Left hindlimb (tissue), 1 donor: ENCODE data around the gene SPINT2.
"Not testable (repeated sequence)": the region's sequence is repeated elsewhere in the genome, so short reads cannot be mapped to it uniquely, and the experiment has no call there.

Experiments used
- DNase-seq: peaks from one replicate; pipeline ENCODE4 v3.0.0-alpha.2; 2018

Gene SPINT2

GRCh38 chr19:38243279-38243673, 21.1 kb upstream of the SPINT2 start:
- no peak for DNase-seq

- DNase-seq, result peak; percentile 72
Observed at GRCh38 chr19:38245826-38246498, 18.4 kb upstream of the SPINT2 start.

GRCh38 chr19:38247126-38247525, 17.2 kb upstream of the SPINT2 start:
- DNase-seq, result no peak

DNA sequence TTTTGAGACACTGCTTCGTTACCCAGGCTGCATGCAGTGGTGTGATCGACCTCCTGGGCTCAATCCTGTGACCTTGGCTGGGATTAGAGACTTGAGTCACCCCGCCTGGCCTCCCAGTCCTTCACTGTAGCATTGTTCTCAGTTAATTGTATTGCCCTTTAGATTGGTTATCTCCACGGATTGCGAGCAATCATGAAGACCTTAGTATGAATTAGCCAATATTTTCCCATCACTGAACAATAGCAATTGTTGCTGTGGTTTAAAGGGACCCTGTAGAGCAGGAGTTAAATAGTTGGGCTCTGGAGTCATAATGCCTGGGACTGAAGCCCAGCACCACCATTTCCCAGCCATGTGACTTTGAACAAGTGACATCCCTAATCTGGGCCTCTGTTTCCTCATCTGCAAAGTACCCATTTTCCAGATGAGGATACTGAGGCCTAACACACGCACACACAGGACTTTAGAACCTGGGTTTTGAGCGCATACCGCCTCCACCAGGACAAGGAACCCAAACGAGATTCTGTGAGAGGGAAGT, 16.6 kb upstream of the SPINT2 start:
- no peak for DNase-seq

GRCh38 chr19:38248421-38248820, 16.0 kb upstream of the SPINT2 start:
- no peak for DNase-seq

- no peak for DNase-seq
Observed at GRCh38 chr19:38250428-38250820, 13.9 kb upstream of the SPINT2 start.

GRCh38 chr19:38250821-38251563, 13.4 kb upstream of the SPINT2 start:
- peak; percentile 86 for DNase-seq

DNA sequence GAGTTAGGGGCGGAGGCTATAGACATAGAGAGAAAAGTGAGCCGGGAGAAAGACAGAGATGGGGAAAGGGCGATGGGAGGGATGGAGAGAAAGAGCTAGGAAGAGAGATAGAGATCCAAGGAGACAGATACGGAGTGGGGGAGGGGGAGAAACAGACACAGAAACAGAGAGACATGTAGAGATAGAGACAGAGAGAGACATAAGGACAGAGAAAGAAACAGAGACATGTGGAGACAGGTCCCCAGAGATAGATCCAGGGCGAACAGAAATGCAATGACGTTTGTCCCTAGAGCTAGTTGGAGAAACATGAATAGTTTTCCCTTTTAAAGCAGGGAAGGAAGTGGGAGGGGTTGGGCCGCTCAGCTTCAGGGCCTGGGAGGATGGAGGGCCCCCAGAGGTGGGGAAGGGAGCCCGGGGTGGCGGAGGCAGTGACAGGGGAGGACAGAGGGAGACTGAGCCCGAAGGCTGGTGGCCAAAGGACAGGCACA, 12.8 kb upstream of the SPINT2 start:
- DNase-seq, result peak; percentile 73

DNA sequence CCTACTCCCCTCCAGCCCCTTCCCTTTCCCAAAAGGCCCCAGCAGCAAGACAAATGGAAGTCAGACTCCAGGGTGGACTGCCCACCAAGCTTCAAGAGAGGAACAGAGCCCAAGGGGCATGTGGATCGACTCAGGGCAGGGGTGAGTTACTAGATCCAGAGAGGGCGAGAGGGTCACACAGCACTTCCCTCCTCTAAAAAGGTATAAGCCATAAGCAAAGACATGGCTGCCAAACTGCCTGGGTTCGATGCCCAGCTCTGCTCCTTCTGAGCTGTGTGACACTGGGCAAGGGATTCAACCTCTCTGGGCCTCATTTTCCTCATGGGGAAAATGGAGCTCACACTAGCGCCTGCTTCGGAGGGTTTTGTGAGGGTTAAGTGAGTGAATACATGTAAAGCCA, 12.0 kb upstream of the SPINT2 start:
- no peak for DNase-seq

DNA sequence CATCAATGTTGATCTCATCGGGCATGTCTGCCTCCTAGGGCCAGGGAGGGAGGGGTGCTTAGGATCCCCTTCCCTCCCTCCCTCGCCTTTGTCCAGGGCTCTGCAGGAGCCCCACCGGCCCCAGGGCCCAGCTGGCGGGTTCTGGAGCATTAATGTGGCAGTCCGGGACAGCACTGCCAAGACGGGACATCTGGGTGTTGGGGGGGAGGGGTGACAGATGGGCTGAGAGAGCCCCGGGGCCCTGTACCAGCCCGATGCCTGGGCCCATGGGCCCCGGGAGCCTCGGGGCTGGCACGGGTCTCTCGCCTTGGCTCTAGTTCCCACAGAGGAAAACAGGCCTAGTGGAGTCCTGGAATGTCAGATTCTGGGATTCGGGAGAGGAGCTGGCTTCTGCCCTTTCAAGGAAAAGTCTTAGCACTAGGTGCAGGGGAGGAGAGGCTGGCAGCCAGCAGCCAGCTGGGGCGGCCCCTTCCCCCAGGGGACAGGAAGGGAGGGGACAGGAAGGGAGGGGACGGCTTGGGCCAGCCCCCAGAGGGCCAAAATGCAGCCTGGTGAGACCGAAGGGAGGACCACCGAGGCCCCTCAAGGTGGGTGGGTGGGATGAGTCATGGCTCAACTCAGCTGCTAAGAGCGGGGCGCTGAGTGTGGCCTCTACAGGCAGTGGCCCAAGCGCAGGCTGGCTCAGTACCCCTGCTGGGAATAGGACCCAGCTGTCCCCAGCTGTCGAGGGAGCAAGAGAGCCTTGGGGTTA, 11.3 kb upstream of the SPINT2 start:
- peak; percentile 51 for DNase-seq

DNA sequence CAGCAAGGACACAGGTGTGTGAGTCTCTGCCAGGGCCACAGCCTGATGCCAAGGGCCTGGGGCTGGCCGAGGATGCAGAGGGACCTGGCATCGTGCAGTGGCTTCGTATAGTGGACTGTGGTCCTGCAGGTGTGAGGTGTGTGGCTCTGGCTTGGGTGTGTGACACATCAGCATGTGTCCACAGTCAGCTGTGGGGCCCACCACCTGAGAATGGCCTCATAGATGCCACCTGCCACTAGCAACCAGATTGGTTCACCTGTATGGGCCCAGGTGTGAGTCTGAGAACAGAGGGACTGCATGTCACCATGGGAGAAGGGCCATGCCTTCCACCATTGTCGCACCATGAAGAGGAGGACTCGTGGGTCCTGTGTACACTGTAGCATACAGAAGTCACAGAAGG, 10.6 kb upstream of the SPINT2 start:
- no peak for DNase-seq

DNA sequence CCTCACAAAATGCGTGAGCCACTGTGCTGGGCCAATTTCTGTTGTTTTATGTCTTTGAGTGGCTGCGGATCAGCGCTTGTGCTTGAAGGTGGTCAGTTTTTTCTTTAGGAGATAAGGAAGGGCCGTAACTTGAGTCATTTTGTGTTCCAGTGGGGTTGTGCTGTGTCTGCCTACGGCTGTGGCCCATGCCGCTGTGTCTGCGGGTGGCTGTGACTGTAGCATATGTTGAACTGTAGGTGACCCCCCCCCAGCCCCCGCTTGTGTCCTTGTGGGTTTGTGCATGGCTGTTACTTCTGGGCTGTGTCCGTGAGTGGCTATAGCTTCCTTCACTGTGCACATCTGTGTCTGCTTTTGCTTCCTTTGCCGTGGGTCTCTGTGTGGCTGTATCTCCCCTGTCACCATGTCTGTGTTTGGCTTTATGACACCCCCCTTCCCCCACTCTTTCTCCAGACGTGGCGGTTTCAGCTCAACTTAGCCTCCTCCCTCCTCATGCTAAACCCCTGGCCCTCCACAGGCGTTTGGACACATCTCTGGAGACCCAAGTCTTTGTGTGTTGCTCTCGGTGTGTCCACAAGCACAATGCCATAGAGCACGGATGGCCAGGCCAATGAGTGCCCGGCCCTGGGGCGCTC, 8.9 kb upstream of the SPINT2 start:
- DNase-seq, result peak; percentile 52

GRCh38 chr19:38261942-38262341, 2.4 kb upstream of the SPINT2 start:
- not testable (repeated sequence) for DNase-seq

DNA sequence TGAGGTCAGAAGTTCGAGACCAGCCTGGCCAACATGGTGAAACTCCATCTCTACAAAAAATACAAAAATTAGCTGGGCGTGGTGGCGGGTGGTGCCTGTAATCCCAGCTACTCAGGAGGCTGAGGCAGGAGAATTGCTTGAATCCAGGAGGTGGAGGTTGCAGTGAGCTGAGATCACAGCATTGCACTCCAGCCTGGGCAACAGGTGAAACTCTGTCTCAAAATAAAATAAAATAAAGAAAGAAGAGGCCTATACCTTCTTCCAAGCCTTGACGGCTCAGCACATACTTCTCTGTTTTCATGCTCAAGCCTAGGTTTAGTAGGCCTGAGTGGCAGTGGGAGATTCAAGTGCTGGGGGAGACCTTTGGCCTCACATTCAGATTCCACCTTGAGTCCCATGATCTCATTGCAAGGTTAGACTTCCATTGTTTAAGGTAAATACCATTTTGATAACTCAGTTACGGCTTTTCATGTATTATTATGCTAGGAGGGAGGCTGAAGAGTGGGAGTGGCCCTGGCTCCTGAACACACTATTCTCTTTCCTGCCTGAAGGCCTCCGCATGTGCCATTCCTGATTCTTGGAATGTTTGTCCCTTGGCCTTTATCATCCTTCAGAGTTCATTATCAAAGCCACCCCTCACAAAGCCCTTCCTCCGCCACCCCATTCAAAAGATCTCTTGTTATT, 1.6 kb upstream of the SPINT2 start:
- DNase-seq, result no peak

GRCh38 chr19:38263689-38264485, 486 bp upstream of the SPINT2 start:
- peak; percentile 53 for DNase-seq

DNA sequence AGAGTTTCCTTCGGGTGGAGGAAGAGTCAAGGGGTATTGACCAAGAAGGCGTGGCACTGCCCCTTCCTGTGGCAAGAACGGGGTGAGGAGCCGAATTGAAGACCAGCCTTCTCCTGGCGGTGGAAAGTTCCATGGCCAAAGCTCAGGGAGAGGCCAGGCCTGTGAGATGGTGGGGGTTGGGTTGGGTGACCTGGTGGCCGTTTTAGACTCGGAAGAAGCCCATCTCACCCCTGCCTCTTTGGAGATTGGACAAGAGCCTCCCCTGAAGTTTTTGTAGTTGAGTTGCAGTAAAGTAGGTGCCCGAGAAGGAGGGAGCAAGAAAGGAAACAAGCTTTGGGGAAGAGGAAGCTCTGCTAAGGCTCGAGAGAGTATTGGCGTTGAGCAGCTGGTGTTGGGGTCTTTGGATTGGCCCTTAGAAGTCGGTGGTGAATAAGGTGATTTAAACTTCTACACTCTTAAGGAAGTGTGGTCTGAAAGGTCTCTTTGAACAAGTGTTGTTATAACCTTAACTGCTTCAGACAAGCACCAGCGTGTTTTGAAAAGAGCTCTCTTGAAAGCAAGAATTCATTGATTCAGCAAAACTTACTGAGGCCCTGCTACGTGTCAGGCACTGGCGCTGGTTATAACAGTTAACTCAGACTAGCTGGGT, 964 bp downstream of the SPINT2 start:
- no peak for DNase-seq

- DNase-seq, result no peak
Observed at GRCh38 chr19:38265921-38266429, 1.6 kb downstream of the SPINT2 start.

GRCh38 chr19:38266981-38267597, 2.7 kb downstream of the SPINT2 start:
- DNase-seq, result no peak

DNA sequence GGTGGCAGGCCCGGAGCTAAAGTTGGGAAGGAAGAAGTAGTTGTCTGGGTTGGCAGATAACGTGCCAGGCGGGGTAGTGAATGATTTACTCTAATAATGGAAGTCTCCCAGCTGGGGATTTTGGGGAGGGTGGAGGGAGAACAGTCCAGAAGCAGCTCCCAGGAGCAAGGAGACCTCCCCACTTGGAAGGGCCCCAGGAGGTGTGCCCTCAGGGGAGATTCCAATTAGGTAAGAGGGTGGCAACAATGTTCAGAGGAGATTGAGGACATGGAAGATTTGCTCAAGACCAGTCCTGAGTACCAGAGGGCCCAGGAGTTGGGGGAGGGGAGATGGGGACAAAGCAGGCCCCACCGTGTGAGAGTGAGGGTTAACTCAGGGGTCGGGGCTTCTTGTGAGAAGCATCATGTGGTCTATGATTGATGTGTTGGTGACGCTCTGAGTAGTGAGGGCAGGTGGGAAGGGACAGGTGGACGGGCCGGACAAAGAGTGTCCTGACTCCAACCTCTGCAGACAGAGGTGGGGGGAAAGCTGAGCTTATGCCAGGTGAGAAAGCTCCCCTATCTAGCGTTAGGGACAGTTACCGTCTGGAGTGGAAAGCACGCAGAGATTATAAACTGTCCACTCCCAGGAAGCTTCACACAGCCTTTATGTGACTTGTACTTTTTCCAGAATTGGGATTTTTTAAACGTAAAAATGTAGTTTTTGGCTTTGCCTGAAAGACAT, 3.5 kb downstream of the SPINT2 start:
- no peak for DNase-seq

- no peak for DNase-seq
Observed at GRCh38 chr19:38268539-38268938, 4.2 kb downstream of the SPINT2 start.
